RWPE2 (cell line): ENCODE data around the gene MAX.

Experiments
- ATAC-seq: fragments of 200-7000 bp; cut with Tn5 transposase; 3 replicates; pipeline ENCODE4 v1.9.1; 2021; ENCODE audit warnings: low read depth
- DNase-seq: peaks from one replicate; pipeline ENCODE4 v3.0.0-alpha.2; 2020; ENCODE audit warnings: low spot score
- H3K27ac ChIP-seq: fragments of 450-650 bp; 2 replicates; pipeline ENCODE4 v1.5.1; 2017; ENCODE audit warnings: mild to moderate bottlenecking; ENCODE audit not compliant: poor library complexity, severe bottlenecking
- H3K27me3 ChIP-seq: fragments of 250-450 bp; sonication (Bioruptor Pico); 2 replicates; pipeline ENCODE4 v1.5.1; 2021; ENCODE audit warnings: mild to moderate bottlenecking, moderate library complexity; ENCODE audit not compliant: insufficient read depth, poor library complexity, severe bottlenecking
- H3K36me3 ChIP-seq: fragments of 250-450 bp; sonication (Bioruptor Pico); 2 replicates; pipeline ENCODE4 v1.5.1; 2020; ENCODE audit warnings: low read depth, mild to moderate bottlenecking, moderate library complexity
- H3K4me1 ChIP-seq: fragments of 250-450 bp; sonication (Bioruptor Pico); 2 replicates; pipeline ENCODE4 v1.5.1; 2021; ENCODE audit warnings: mild to moderate bottlenecking, moderate library complexity; ENCODE audit not compliant: insufficient read depth, poor library complexity, severe bottlenecking
- H3K4me3 ChIP-seq: fragments of 250-450 bp; sonication (Bioruptor Pico); 2 replicates; pipeline ENCODE4 v1.5.1; 2021; ENCODE audit warnings: mild to moderate bottlenecking, moderate library complexity; ENCODE audit not compliant: severe bottlenecking
- H3K9me3 ChIP-seq: fragments of 250-450 bp; sonication (Bioruptor Pico); 2 replicates; pipeline ENCODE4 v1.5.1; 2021; ENCODE audit warnings: mild to moderate bottlenecking, moderate library complexity; ENCODE audit not compliant: severe bottlenecking
- TF ChIP-seq, protein P1 (sequence below): fragments of 450-650 bp; IDR thresholded peaks from one replicate; pipeline ENCODE4 v1.5.1; 2017; ENCODE audit warnings: mild to moderate bottlenecking, moderate library complexity; ENCODE audit not compliant: poor library complexity, severe bottlenecking

Gene MAX

DNA sequence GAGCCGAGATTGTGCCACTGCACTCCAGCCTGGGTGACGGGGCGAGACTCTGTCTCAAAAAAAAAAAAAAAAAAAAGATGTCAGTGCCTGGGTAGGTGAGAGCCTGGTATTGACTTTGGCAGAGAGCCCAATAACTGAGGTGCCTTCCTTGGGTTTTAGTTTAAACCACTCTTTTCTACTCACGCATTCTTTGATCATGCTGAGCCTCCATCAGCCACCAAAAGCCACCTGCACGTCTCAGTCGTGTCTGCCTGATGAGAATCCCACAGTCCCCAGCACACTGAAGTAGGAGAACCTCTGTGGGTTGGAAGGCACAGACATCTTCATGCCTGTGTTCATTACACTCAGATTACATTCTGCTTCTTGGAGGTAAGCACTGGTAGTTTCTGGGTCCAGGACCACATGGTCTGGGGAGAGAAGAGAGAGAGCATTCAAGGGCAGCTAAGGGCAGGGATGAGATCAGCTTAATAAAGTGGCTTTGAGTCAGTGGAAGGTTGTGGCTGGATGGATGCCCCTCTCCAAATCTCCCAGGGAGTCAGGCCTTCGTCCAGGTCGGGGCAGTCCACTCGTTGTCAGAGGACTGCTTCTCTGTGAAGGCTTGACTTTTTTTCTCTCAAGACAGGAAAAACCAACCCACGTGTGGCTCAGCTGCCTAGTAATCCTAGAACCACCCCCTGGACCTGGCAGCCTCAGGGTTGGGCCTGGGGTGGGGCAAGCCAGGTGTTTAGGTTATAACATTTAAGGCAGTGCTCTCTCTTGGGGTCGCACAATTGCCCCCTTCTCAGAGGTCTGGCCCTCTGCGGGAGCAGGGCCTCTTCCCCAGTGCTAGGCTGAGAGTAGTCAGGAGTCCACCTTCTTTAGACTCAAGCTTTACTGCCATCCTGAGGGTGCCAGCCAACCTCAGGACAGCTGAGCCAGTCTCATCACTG lies 32.6 kb upstream of the MAX start:
- no peak for DNase-seq
- Histone ChIP-seq H3K9me3 (no peaks in the 10 kb centered on the region), H3K27me3 (no peaks in the 10 kb centered on the region), H3K4me1 (no peaks in the 10 kb centered on the region), H3K36me3 (no peaks in the 10 kb centered on the region), H3K4me3 (no peak overlapping the region), H3K27ac (no peak overlapping the region)
- ATAC-seq: no peak
- TF ChIP-seq, protein P1, sequence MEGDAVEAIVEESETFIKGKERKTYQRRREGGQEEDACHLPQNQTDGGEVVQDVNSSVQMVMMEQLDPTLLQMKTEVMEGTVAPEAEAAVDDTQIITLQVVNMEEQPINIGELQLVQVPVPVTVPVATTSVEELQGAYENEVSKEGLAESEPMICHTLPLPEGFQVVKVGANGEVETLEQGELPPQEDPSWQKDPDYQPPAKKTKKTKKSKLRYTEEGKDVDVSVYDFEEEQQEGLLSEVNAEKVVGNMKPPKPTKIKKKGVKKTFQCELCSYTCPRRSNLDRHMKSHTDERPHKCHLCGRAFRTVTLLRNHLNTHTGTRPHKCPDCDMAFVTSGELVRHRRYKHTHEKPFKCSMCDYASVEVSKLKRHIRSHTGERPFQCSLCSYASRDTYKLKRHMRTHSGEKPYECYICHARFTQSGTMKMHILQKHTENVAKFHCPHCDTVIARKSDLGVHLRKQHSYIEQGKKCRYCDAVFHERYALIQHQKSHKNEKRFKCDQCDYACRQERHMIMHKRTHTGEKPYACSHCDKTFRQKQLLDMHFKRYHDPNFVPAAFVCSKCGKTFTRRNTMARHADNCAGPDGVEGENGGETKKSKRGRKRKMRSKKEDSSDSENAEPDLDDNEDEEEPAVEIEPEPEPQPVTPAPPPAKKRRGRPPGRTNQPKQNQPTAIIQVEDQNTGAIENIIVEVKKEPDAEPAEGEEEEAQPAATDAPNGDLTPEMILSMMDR: no peak

DNA sequence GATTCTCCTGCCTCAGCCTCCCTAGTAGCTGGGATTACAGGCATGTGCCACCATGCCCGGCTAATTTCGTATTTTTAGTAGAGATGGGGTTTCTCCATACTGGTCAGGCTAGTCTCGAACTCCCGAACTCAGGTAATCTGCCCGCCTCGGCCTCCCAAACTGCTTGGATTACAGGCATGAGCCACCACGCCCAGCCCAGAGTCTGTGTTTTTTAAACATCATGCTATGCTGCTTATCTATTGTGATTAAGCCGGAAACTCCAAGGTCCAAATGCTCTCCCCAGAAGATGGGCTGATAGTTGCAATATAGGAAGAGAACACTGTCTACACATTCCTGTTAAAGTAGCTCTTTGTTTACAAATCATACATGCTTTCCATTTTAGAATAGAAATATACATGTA lies 30.5 kb upstream of the MAX start:
- TF ChIP-seq, protein P1: no peak
- no peak for ATAC-seq
- H3K36me3 ChIP-seq: no peaks in the 10 kb centered on the region
- H3K27ac ChIP-seq: no peak overlapping the region
- no peak overlapping the region for H3K4me3 ChIP-seq
- H3K27me3 ChIP-seq: no peaks in the 10 kb centered on the region
- no peaks in the 10 kb centered on the region for H3K4me1 ChIP-seq
- H3K9me3 ChIP-seq: no peaks in the 10 kb centered on the region
- no peak for DNase-seq

DNA sequence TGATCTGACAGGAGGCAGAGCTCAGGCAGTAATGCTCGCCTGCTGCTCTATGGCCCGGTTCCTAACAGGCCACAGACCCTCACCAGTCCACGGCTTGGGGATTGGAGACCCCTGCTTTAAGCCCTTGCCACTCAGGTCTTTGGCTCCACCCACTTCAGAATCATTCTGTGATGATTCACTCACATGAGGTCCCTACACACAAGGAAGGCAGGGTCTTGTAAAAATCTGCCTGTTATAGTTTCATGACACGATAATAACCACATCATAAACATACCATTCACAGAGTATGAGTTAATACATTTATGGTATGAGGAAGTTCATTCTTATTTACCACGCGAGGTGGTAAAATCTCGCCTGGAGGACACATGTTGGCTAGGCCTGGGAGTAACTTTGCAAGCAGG lies 29.0 kb upstream of the MAX start:
- DNase-seq (no peak), ATAC-seq (peak; percentile 85)
- no peaks in the 10 kb centered on the region for H3K4me1 ChIP-seq
- H3K27ac ChIP-seq: no peak overlapping the region
- H3K4me3 ChIP-seq: no peak overlapping the region
- no peaks in the 10 kb centered on the region for H3K27me3 ChIP-seq
- TF ChIP-seq, protein P1: no peak
- no peaks in the 10 kb centered on the region for H3K9me3 ChIP-seq
- no peaks in the 10 kb centered on the region for H3K36me3 ChIP-seq

DNA sequence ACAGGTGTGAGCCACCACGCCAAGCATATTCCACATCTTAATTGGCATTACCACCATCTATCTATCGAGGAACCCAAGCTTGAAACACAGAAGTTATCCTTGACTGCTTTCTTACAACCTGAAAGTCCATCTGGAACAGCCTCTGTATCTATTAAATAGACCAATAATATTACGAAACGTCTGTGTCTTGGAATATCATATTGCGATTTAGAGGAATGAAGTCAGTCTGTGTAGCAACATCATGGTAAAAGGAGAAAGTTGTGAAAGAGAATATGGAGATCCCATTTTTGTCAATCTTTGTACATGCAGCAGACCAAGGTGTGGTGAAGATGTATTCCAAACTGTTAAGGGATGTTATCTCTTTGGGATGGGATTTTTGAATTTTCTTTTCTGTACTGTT lies 25.8 kb upstream of the MAX start:
- ATAC-seq: no peak
- no peak overlapping the region for H3K27ac ChIP-seq
- no peaks in the 10 kb centered on the region for H3K36me3 ChIP-seq
- no peaks in the 10 kb centered on the region for H3K4me1 ChIP-seq
- no peaks in the 10 kb centered on the region for H3K9me3 ChIP-seq
- TF ChIP-seq, protein P1: no peak
- no peak for DNase-seq
- no peak overlapping the region for H3K4me3 ChIP-seq
- H3K27me3 ChIP-seq: no peaks in the 10 kb centered on the region
